Measurements from ENCODE around the gene OSTM1. TPM values are rescaled to one million over a fixed set of nuclear protein-coding genes. Genes with fewer than 3 reads are reported as not detected.

OSTM1 gene
- polyA plus RNA-seq, 3 donors = 13.4 to 60.1 (median 49.7) TPM

- peaks cover 18 to 27% (median 19%) of the 10 kb centered on the region in 3 donors for H3K27me3 Mint-ChIP-seq (ENCODE audit: low read depth in 3 of 3)
- peaks cover 3 to 9% of the 10 kb centered on the region in 2 donors for H3K4me1 ChIP-seq (ENCODE audit: control insufficient read depth in 1 of 2, insufficient read depth in 2 of 2, low read length in 2 of 2)
Observed at GRCh38 chr6:108083349-108083748, 8.8 kb upstream of the OSTM1 start.

GRCh38 chr6:108082539-108082938 lies 8.0 kb upstream of the OSTM1 start:
- WGBS (ENCODE audit: insufficient coverage) = no CpG with 5 or more reads among the region's 1 CpG
- intact Hi-C loops (cut with micrococcal nuclease) = no loop called here
- H3K4me2 ChIP-seq (replicated peaks; ENCODE audit: extremely low read depth, low read length, poor library complexity, severe bottlenecking) = no peak overlapping the region
- no peak overlapping the region for H3K4me3 ChIP-seq (replicated peaks in 1 of 3; ENCODE audit: low read depth in 2 of 3, low read length in 3 of 3)
- no peak for DNase-seq
- H3K27me3 Mint-ChIP-seq (ENCODE audit: low read depth in 3 of 3) = peaks cover 16 to 24% (median 17%) of the 10 kb centered on the region in 3 donors
- H2AFZ ChIP-seq (ENCODE audit: insufficient read depth, low read depth, low read length, poor library complexity, severe bottlenecking) = no peak overlapping the region
- no peak overlapping the region for H3K27ac ChIP-seq (ENCODE audit: low read depth in 1 of 2, low read length in 2 of 2)
- H3K4me1 ChIP-seq (ENCODE audit: control insufficient read depth in 1 of 2, insufficient read depth in 2 of 2, low read length in 2 of 2) = peaks cover 3 to 9% of the 10 kb centered on the region in 2 donors
- no peaks in the 10 kb centered on the region for H3K36me3 Mint-ChIP-seq
- no peaks in the 10 kb centered on the region for H3K9me3 ChIP-seq (replicated peaks in 1 of 2; ENCODE audit: control insufficient read depth in 1 of 2, insufficient read depth in 1 of 2, low read length in 2 of 2)
- H3K4me3 Mint-ChIP-seq = no peak overlapping the region
- H3K9me3 Mint-ChIP-seq = peaks cover 1 to 12% (median 6%) of the 10 kb centered on the region in 7 donors
- H3K27me3 ChIP-seq (ENCODE audit: control insufficient read depth in 2 of 2, insufficient read depth in 2 of 2, low read length in 2 of 2) = peaks cover 2 to 6% of the 10 kb centered on the region in 2 donors
- H3K9ac ChIP-seq (ENCODE audit: insufficient read depth, low read length, poor library complexity, severe bottlenecking) = no peak overlapping the region
- H4K20me1 ChIP-seq (ENCODE audit: insufficient read depth, low read length) = no peaks in the 10 kb centered on the region
- H3K79me2 ChIP-seq (ENCODE audit: insufficient read depth, low read length) = no peaks in the 10 kb centered on the region
- H3K27ac Mint-ChIP-seq = peak overlapping the region in 1 of 7 donors; percentile 65
- no peak for TF ChIP-seq CTCF (IDR thresholded peaks at IDR 0.05)
- H3K4me1 Mint-ChIP-seq = peaks cover 10% of the 10 kb centered on the region
- no peaks in the 10 kb centered on the region for H3K36me3 ChIP-seq (replicated peaks in 1 of 2; ENCODE audit: control insufficient read depth in 1 of 2, insufficient read depth in 2 of 2, low read length in 2 of 2)

More at GRCh38 chr6:108083349-108083748, 8.8 kb upstream of the OSTM1 start:
- Histone ChIP-seq H3K27me3 (ENCODE audit: control insufficient read depth in 2 of 2, insufficient read depth in 2 of 2, low read length in 2 of 2) (peaks cover 2 to 6% of the 10 kb centered on the region in 2 donors), H3K79me2 (ENCODE audit: insufficient read depth, low read length) (no peaks in the 10 kb centered on the region), H2AFZ (ENCODE audit: insufficient read depth, low read depth, low read length, poor library complexity, severe bottlenecking) (no peak overlapping the region), H3K4me2 (replicated peaks; ENCODE audit: extremely low read depth, low read length, poor library complexity, severe bottlenecking) (no peak overlapping the region), H3K9me3 (replicated peaks in 1 of 2; ENCODE audit: control insufficient read depth in 1 of 2, insufficient read depth in 1 of 2, low read length in 2 of 2) (no peaks in the 10 kb centered on the region), H3K4me3 (replicated peaks in 1 of 3; ENCODE audit: low read depth in 2 of 3, low read length in 3 of 3) (no peak overlapping the region), H4K20me1 (ENCODE audit: insufficient read depth, low read length) (no peaks in the 10 kb centered on the region), H3K27ac (ENCODE audit: low read depth in 1 of 2, low read length in 2 of 2) (no peak overlapping the region), H3K36me3 (replicated peaks in 1 of 2; ENCODE audit: control insufficient read depth in 1 of 2, insufficient read depth in 2 of 2, low read length in 2 of 2) (no peaks in the 10 kb centered on the region), H3K9ac (ENCODE audit: insufficient read depth, low read length, poor library complexity, severe bottlenecking) (no peak overlapping the region)
- no peak overlapping the region for H3K4me3 Mint-ChIP-seq
- no peaks in the 10 kb centered on the region for H3K36me3 Mint-ChIP-seq
- no peak for TF ChIP-seq CTCF (IDR thresholded peaks at IDR 0.05)
- H3K9me3 Mint-ChIP-seq = peaks cover 1 to 12% (median 6%) of the 10 kb centered on the region in 7 donors
- WGBS (ENCODE audit: insufficient coverage) = no CpG with 5 or more reads among the region's 5 CpGs
- H3K4me1 Mint-ChIP-seq = peaks cover 10% of the 10 kb centered on the region
- peak; percentile 34 to 61 (median 48) for DNase-seq
- H3K27ac Mint-ChIP-seq = peak overlapping the region in 6 of 7 donors; percentile 32 to 85 (median 61)
- intact Hi-C loops (cut with micrococcal nuclease) = no loop called here
